Stimulated activated CD8-positive, alpha-beta memory T cell treated with anti-CD3 and anti-CD28 coated beads, Interleukin-12 subunit alpha, Interleukin-12 subunit beta, amount 100 ng/mL, for 4 hours (primary cell): ENCODE results near the gene PHACTR1.
"Not testable (repeated sequence)": the region's sequence is repeated elsewhere in the genome, so short reads cannot be mapped to it uniquely, and the experiment has no call there.

Experiments
- DNase-seq: peaks from one replicate; pipeline ENCODE4 v3.0.0-alpha.2; 2020; ENCODE audit warnings: low read depth

PHACTR1 gene

GRCh38 chr6:13159822-13160221, 443.3 kb downstream of the PHACTR1 start:
- not testable (repeated sequence) for DNase-seq

- DNase-seq, result no peak
Observed at GRCh38 chr6:13163161-13163944, 446.8 kb downstream of the PHACTR1 start.

- no peak for DNase-seq
Observed at GRCh38 chr6:13164291-13164690, 447.7 kb downstream of the PHACTR1 start.

- DNase-seq, result no peak
Observed at GRCh38 chr6:13165502-13166172, 449.1 kb downstream of the PHACTR1 start.

- no peak for DNase-seq
Observed at GRCh38 chr6:13166269-13166668, 449.7 kb downstream of the PHACTR1 start.

DNA sequence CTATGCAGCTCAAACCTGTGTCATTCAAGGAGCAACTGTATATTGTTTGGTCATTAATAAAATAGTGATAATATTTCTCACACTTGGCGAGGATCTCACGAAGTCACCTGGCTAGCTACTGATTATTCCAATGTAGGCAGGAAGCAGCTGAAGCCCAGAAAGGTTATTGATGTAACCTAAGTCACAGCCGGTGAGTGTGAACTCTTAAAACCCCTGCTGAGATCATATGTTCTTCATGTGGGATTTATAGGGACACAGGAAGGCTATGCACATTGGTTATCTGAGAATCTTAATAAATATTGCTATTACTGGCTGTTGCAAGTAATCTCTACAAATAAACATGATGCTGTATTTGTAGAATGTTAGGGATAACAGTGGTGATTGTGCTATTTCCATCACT, 450.3 kb downstream of the PHACTR1 start:
- DNase-seq, result no peak

DNA sequence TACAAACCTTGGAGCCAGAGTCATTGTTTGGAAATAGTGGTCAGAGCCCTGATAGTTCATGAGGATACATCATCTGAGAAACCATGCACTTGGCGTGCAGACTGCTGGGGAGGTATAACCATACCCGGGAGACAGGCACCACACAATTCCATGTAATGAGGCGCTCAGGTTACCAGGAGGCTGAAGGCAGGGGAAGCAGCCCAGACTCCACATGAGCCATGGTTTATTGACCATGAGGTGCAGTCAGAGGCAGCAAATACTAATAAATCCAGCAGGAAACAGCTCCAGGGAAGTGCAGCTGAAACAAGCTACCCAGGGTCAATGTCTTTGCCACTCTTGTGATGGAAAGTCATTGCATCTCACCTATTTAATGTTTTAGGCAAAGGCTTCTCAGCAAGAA, 455.7 kb downstream of the PHACTR1 start:
- DNase-seq, result no peak

- DNase-seq, result no peak
Observed at GRCh38 chr6:13175087-13175486, 458.5 kb downstream of the PHACTR1 start.

GRCh38 chr6:13175759-13176158, 459.2 kb downstream of the PHACTR1 start:
- DNase-seq, result no peak

DNA sequence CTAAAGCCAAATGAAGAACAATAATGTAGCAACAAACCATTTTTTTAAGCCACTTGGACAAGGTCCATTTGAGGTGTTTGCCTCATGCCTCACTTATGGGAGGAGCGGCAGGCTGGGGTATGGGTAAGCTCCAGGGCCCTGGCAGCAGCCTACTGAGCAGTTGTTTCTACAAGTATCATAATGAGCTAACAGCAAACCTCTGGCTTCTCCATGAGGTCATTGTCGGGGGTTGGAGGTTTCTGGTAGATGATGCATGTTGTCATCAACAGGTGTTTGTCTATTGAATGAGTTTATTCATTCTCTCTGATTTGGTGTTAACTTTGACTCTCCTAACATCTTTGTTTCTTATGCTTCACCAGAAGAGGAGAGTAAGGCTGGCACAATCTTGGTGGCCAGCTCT, 461.1 kb downstream of the PHACTR1 start:
- no peak for DNase-seq

- no peak for DNase-seq
Observed at GRCh38 chr6:13178107-13178506, 461.5 kb downstream of the PHACTR1 start.

GRCh38 chr6:13180538-13180937, 464.0 kb downstream of the PHACTR1 start:
- DNase-seq, result no peak

DNA sequence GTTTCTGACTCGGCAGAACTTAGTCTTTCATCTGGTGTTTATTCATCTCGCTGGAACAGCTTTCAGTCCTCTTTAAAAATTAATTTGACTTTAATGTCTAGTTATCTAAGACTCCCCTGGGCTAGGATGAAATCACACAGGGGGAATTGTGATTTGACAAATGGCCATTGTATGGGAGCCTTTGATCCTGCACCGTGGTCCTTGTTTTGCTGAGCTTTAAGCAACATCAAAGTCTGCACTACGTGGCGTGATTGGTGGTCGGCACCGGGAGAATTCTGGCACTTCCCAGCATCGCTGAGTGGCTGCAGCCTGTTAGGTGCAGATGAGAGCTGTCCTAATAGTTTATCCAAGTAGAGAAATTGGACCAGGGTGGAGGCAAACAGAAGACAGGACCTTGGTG, 464.8 kb downstream of the PHACTR1 start:
- no peak for DNase-seq

DNA sequence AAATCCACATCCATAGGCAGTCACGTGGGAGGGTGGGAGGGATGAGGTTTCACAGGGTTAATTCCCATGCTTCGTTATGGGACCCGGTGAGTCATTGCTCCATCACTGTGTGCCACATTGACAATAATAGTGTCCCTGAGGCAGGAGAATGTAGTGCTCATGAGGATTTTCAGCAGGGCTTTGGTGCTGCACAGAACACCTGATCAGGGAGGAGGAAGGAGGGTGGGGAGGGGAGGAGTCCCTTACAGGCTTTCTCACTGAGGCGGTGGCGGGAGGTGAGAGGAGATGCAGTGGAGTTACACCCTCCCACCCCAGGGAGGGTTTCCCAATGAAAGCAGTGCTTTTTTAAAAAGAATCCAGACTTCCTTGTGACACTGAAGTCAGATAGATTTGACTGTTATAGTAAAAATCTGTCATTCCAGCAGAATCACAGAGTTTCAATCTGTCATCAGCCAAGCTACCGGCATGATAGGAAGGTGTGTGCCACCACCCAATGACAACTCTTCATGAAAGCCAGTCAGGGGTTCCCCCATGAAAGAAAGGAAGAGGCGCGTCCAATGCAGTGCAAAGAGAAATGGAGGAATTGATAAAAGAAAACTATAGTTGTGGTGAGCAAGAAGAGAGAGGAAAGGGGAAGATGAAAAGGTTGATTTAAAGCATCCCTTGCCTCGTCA, 467.0 kb downstream of the PHACTR1 start:
- no peak for DNase-seq

DNA sequence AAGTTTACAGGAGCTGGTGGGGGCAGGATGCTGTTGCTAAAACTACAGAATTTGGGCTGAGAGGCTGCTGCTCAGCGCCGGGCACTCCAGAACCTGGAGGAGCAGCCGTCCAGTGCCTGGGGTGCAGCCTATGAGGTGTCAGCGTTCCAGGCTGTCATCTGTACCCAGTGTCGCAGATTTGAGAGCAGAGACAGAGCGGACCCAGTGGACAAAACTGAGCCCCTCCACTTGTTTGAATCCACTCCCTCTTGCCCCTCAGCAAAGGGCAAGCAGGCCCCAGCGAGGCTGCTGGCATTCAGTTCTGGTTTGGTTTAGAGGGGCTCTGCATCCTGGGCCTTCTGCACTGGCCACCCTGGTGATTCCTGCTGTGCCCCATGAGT, 467.5 kb downstream of the PHACTR1 start:
- DNase-seq, result no peak

GRCh38 chr6:13184547-13184946, 468.0 kb downstream of the PHACTR1 start:
- no peak for DNase-seq

DNA sequence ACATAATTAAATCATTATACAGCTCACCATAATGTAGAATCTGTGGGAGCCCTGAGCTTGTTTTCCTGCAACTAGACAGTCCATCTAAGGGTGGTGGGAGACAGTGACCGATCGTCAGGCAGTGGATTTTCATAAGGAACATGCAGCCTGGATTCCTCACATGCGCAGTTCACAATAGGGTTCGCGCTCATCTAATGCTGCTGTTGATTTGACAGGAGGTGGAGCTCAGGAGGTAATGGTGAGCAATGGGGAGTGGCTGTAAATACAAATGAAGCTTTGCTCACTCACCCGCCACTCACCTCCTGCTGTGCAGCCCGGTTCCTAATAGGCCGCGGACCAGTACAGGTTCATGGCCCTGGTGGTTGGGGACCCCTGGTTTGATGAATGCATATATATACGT, 470.3 kb downstream of the PHACTR1 start:
- no peak for DNase-seq

DNA sequence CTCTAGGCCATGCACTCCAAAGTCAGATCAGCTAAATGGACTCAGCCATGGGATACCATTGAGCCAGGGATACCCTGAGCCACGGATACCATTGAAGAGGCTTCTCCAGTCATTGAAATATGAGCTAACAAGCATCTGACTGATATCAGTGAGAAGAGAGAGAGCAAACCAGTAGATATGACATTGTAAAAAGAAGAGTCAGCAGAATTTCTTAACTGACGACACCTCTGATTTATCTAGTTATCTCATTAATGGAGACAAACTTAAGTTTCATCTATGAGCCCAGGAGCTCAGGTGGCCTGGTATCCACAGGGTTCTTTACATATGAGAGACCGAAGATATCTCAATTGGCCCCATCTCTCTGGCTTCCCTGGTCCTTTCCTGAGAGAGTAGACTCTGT, 471.1 kb downstream of the PHACTR1 start:
- DNase-seq, result no peak

DNA sequence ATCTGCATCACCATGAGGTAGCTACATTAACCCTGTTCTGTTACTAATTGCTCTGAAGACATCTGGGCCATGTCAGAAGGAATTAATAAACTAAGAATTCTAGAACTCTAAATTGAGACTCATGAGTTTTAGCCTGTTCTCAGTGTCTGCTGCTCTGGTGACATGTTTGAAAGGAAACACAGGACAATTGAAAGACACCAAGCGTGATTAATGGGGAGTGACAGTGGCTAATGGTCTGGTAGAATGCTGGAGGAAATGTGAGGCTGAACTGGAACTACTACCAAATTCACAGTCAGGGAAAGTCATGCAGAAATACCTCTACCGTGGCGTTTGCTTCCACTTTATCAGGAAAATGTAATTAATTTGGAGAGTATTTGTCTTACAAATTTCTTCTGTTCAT, 471.7 kb downstream of the PHACTR1 start:
- DNase-seq, result no peak

DNA sequence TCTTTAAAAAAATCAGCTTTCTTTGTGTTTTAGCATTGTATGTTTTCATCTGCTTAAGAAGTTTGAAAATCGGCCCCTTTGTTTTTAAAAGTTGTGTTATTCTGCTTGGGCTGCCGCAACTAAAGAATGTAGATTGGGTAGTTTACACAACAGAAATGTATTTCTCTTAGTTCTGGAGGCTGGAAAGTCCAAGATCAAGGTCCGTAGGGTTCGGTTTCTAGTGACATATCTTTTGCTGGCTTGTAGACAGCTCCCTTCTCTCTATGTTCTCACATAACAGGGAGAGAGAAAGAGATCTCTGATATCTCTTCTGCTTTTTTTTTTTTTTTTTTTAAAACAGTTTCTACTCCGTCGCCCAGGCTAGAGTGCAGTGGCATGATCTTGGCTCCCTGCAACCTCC, 473.1 kb downstream of the PHACTR1 start:
- no peak for DNase-seq

- DNase-seq, result no peak
Observed at GRCh38 chr6:13190376-13190775, 473.8 kb downstream of the PHACTR1 start.

DNA sequence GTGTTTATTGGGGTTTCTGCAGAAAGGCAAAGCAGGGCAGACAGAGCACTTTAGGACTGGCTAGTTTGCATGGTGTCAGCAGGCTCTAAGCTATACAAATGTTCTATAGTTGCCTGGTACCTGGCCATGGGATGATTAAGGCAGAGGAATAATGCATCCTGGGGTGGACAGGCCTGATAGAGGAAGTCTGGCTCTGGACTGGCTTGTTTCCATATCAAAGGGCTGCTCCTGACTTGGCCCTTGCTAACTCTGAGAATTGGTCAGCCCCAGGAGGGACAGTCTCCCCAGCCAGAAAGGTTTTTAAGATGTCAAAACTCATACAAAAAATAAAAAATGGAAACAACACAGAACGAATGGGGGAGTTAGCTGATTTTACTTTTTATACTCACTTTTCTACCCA, 474.9 kb downstream of the PHACTR1 start:
- DNase-seq, result no peak

GRCh38 chr6:13194852-13195251, 478.3 kb downstream of the PHACTR1 start:
- no peak for DNase-seq
